GM23338 (cell line): ENCODE results near the gene PICALM. TPM values are rescaled to one million over a fixed set of nuclear protein-coding genes. Genes with fewer than 3 reads are reported as not detected.

Source experiments
- ATAC-seq: fragments of 200-7000 bp; cut with Tn5 transposase; 3 replicates; pipeline ENCODE4 v1.9.1; 2020
- DNase-seq: peaks from one replicate; pipeline ENCODE4 v3.0.0-alpha.2; 2015; ENCODE audit warnings: low spot score
- H2AFZ ChIP-seq: fragments of 200-600 bp; sonication (generic); 2 replicates; pipeline ENCODE4 v1.8.0; 2016; ENCODE audit warnings: antibody characterized with exemption, mild to moderate bottlenecking, moderate library complexity
- H3F3A ChIP-seq: fragments of 200-600 bp; sonication (generic); replicated peaks from 2 replicates; pipeline ENCODE4 v1.8.0; 2017; ENCODE audit warnings: antibody characterized with exemption, mixed run types, low read depth
- H3K27ac ChIP-seq: fragments of 200-600 bp; sonication (generic); 2 replicates; pipeline ENCODE4 v1.6.1; 2016; ENCODE audit warnings: low read depth
- H3K27me3 ChIP-seq: fragments of 200-600 bp; sonication (generic); 2 replicates; pipeline ENCODE4 v1.8.0; 2016; ENCODE audit warnings: mild to moderate bottlenecking, mixed run types, moderate library complexity; ENCODE audit not compliant: insufficient read depth
- H3K36me3 ChIP-seq: fragments of 200-600 bp; sonication (generic); 2 replicates; pipeline ENCODE4 v1.8.0; 2016; ENCODE audit warnings: mild to moderate bottlenecking; ENCODE audit not compliant: insufficient read depth
- H3K4me1 ChIP-seq: fragments of 200-600 bp; sonication (generic); 2 replicates; pipeline ENCODE4 v1.8.0; 2016; ENCODE audit warnings: mild to moderate bottlenecking, moderate library complexity; ENCODE audit not compliant: insufficient read depth
- H3K4me2 ChIP-seq: fragments of 200-600 bp; sonication (generic); 2 replicates; pipeline ENCODE4 v1.7.1; 2017; ENCODE audit warnings: mixed run types
- H3K4me3 ChIP-seq: fragments of 200-600 bp; sonication (generic); 2 replicates; pipeline ENCODE4 v1.6.1; 2016; ENCODE audit warnings: mixed run types
- H3K79me2 ChIP-seq: fragments of 200-600 bp; sonication (generic); replicated peaks from 2 replicates; pipeline ENCODE4 v1.8.0; 2017; ENCODE audit warnings: mild to moderate bottlenecking; ENCODE audit not compliant: insufficient read depth
- H3K9me2 ChIP-seq: fragments of 200-600 bp; sonication (generic); 2 replicates; pipeline ENCODE4 v1.8.0; 2017; ENCODE audit not compliant: insufficient read depth
- H4K20me1 ChIP-seq: fragments of 200-600 bp; sonication (generic); replicated peaks from 2 replicates; pipeline ENCODE4 v1.8.0; 2017; ENCODE audit warnings: mild to moderate bottlenecking; ENCODE audit not compliant: insufficient read depth
- H3K27ac Mint-ChIP-seq: 2 replicates; pipeline ENCODE4 v1.8.0; 2020; ENCODE audit warnings: inconsistent platforms, mild to moderate bottlenecking, moderate library complexity, mixed read lengths
- H3K27me3 Mint-ChIP-seq: 3 replicates; pipeline ENCODE4 v1.8.0; 2022; ENCODE audit warnings: low read depth, mild to moderate bottlenecking, moderate library complexity, mixed read lengths, inconsistent platforms; ENCODE audit not compliant: insufficient read depth, poor library complexity
- H3K36me3 Mint-ChIP-seq: 3 replicates; pipeline ENCODE4 v1.8.0; 2021; ENCODE audit warnings: low read depth, mild to moderate bottlenecking, inconsistent platforms, moderate library complexity, mixed read lengths
- H3K4me1 Mint-ChIP-seq: 3 replicates; pipeline ENCODE4 v1.8.0; 2020; ENCODE audit warnings: mild to moderate bottlenecking, inconsistent platforms, mixed read lengths
- H3K4me3 Mint-ChIP-seq: 3 replicates; pipeline ENCODE4 v1.8.0; 2021; ENCODE audit warnings: moderate library complexity, mild to moderate bottlenecking, inconsistent platforms, mixed read lengths
- H3K9me3 Mint-ChIP-seq: 3 replicates; pipeline ENCODE4 v1.8.0; 2020; ENCODE audit warnings: moderate library complexity, mild to moderate bottlenecking, inconsistent platforms, mixed read lengths
- CREB1 ChIP-seq: fragments of 250-450 bp; sonication (Bioruptor Pico); IDR thresholded peaks from 2 replicates; pipeline ENCODE4 v1.5.0; 2020; ENCODE audit warnings: low read depth, mild to moderate bottlenecking, moderate library complexity
- JUNB ChIP-seq: IDR thresholded peaks from one replicate; pipeline ENCODE4 v1.6.1; 2016; ENCODE audit warnings: antibody characterized with exemption; ENCODE audit not compliant: unreplicated experiment
- POLR2AphosphoS5 ChIP-seq: IDR thresholded peaks from 2 replicates; pipeline ENCODE4 v1.6.1; 2016; ENCODE audit warnings: antibody characterized with exemption, low read depth
- STAT1 ChIP-seq: IDR thresholded peaks from one replicate; pipeline ENCODE4 v1.6.1; 2016; ENCODE audit warnings: antibody characterized with exemption; ENCODE audit not compliant: unreplicated experiment
- ZNF114 ChIP-seq: fragments of 250-450 bp; sonication (Bioruptor Pico); IDR thresholded peaks from 2 replicates; pipeline ENCODE4 v1.5.0; 2020; ENCODE audit warnings: mild to moderate bottlenecking, moderate library complexity
- ZNF331 ChIP-seq: fragments of 250-450 bp; sonication (Bioruptor Pico); IDR thresholded peaks from 2 replicates; pipeline ENCODE4 v1.5.0; 2020; ENCODE audit warnings: low read depth, mild to moderate bottlenecking, moderate library complexity
- ZNF462 ChIP-seq: fragments of 250-450 bp; sonication (Bioruptor Pico); IDR thresholded peaks from 2 replicates; pipeline ENCODE4 v1.5.0; 2020; ENCODE audit warnings: mild to moderate bottlenecking, moderate library complexity
- polyA plus RNA-seq: library from polyadenylated mRNA; unstranded; fragments of >200 nt; fragmentation: Nextera tagmentation; extraction: Ambion mirVana; gene quantifications from 2 replicates; pipeline ENCODE4 v1.2.1, GENCODE V29; 2016
- total RNA-seq: library from RNA; depleted of rRNA; stranded (reverse); fragments of >200 nt; shearing (Covaris generic); gene quantifications from 2 replicates; pipeline ENCODE4 v1.2.3, GENCODE V29; 2014
- TF ChIP-seq, protein P1 (sequence below): IDR thresholded peaks from one replicate; pipeline ENCODE4 v1.6.1; 2018; ENCODE audit warnings: antibody characterized with exemption; ENCODE audit not compliant: unreplicated experiment
- TF ChIP-seq, protein P2 (sequence below), 2 experiments: fragments of 200-600 bp in 1 of 2; sonication (generic) in 1 of 2; conservative IDR thresholded peaks; 2 replicates each; pipeline versions ENCODE4 v1.5.1 to v1.6.1; 2016 to 2017; ENCODE audit warnings: antibody characterized with exemption in 2 of 2, low read depth in 2 of 2, mild to moderate bottlenecking in 2 of 2, moderate library complexity in 1 of 2

The PICALM gene
- total and polyA plus RNA-seq, 2 experiments from 2014 or later, result 27.9 to 134 TPM

- TF ChIP-seq, protein P1, sequence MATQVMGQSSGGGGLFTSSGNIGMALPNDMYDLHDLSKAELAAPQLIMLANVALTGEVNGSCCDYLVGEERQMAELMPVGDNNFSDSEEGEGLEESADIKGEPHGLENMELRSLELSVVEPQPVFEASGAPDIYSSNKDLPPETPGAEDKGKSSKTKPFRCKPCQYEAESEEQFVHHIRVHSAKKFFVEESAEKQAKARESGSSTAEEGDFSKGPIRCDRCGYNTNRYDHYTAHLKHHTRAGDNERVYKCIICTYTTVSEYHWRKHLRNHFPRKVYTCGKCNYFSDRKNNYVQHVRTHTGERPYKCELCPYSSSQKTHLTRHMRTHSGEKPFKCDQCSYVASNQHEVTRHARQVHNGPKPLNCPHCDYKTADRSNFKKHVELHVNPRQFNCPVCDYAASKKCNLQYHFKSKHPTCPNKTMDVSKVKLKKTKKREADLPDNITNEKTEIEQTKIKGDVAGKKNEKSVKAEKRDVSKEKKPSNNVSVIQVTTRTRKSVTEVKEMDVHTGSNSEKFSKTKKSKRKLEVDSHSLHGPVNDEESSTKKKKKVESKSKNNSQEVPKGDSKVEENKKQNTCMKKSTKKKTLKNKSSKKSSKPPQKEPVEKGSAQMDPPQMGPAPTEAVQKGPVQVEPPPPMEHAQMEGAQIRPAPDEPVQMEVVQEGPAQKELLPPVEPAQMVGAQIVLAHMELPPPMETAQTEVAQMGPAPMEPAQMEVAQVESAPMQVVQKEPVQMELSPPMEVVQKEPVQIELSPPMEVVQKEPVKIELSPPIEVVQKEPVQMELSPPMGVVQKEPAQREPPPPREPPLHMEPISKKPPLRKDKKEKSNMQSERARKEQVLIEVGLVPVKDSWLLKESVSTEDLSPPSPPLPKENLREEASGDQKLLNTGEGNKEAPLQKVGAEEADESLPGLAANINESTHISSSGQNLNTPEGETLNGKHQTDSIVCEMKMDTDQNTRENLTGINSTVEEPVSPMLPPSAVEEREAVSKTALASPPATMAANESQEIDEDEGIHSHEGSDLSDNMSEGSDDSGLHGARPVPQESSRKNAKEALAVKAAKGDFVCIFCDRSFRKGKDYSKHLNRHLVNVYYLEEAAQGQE, result no peak
- TF ChIP-seq CREB1 (CRISPR knock-in tag), result no peak
Observed at GRCh38 chr11:85934596-85935169, 134.2 kb downstream of the PICALM start (continued).

- Mint-ChIP-seq H3K27ac (no peak overlapping the region), H3K36me3 (no peaks in the 10 kb centered on the region), H3K4me3 (no peak overlapping the region), H3K4me1 (no peaks in the 10 kb centered on the region), H3K27me3 (peaks cover 5% of the 10 kb centered on the region), H3K9me3 (peaks cover 8% of the 10 kb centered on the region; the same call in 2 of the 3 replicates)
- ATAC-seq (no peak), DNase-seq (no peak)
- H3K4me3 ChIP-seq, result no peak overlapping the region
- no peak overlapping the region for H3K27ac ChIP-seq
- H3K9me2 ChIP-seq, result no peaks in the 10 kb centered on the region
- H3F3A ChIP-seq, result no peaks in the 10 kb centered on the region
- no peak overlapping the region for H2AFZ ChIP-seq
- peaks cover 53% of the 10 kb centered on the region for H3K27me3 ChIP-seq
- H4K20me1 ChIP-seq, result no peaks in the 10 kb centered on the region
- no peaks in the 10 kb centered on the region for H3K36me3 ChIP-seq
- no peaks in the 10 kb centered on the region for H3K79me2 ChIP-seq
- no peaks in the 10 kb centered on the region for H3K4me1 ChIP-seq
- no peak overlapping the region for H3K4me2 ChIP-seq
- TF ChIP-seq STAT1, result no peak
- TF ChIP-seq ZNF331 (CRISPR knock-in tag), result no peak
- no peak for TF ChIP-seq ZNF114
- TF ChIP-seq, protein P1, result no peak
- TF ChIP-seq, protein P2, sequence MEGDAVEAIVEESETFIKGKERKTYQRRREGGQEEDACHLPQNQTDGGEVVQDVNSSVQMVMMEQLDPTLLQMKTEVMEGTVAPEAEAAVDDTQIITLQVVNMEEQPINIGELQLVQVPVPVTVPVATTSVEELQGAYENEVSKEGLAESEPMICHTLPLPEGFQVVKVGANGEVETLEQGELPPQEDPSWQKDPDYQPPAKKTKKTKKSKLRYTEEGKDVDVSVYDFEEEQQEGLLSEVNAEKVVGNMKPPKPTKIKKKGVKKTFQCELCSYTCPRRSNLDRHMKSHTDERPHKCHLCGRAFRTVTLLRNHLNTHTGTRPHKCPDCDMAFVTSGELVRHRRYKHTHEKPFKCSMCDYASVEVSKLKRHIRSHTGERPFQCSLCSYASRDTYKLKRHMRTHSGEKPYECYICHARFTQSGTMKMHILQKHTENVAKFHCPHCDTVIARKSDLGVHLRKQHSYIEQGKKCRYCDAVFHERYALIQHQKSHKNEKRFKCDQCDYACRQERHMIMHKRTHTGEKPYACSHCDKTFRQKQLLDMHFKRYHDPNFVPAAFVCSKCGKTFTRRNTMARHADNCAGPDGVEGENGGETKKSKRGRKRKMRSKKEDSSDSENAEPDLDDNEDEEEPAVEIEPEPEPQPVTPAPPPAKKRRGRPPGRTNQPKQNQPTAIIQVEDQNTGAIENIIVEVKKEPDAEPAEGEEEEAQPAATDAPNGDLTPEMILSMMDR (conservative IDR thresholded peaks at IDR 0.05; ENCODE audit: low read depth in 2 of 2), result no peak
- TF ChIP-seq JUNB, result no peak
- no peak for TF ChIP-seq CREB1 (CRISPR knock-in tag)
- no peak for TF ChIP-seq POLR2AphosphoS5
- TF ChIP-seq ZNF462 (CRISPR knock-in tag), result no peak
Observed at GRCh38 chr11:85930879-85931366, 138.0 kb downstream of the PICALM start.
